ENCODE measurements around the gene MYH13.

DNA sequence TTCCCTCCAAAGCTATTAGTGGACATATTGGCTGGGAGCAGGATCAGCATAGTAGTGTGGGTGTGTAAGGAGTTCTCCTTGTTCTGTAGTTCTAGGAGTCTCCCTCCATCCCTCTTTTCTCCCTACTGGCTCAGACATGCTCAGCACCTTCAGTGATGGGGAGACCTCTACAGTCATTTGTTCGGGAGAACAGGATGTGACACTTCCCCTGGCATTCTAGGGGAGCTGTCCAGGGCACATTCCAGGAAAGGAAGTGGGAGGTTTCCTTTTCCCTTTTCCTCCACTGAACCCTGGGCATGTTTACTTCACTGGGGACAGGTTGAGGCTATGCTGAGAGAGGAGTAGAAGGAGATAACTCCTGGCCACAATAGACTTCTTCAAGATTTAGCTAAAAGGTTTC is 86.5 kb downstream of the MYH13 start:
- TF ChIP-seq NRF1 (IDR thresholded peaks at IDR 0.05; ENCODE audit: low read depth, low read length) (no peak), RXRA (IDR thresholded peaks at IDR 0.05; ENCODE audit: borderline replicate concordance, low read depth) (no peak), EZH2phosphoT487 (IDR thresholded peaks at IDR 0.05; ENCODE audit: borderline replicate concordance, low read depth) (no peak)
- TF ChIP-seq, protein P1, sequence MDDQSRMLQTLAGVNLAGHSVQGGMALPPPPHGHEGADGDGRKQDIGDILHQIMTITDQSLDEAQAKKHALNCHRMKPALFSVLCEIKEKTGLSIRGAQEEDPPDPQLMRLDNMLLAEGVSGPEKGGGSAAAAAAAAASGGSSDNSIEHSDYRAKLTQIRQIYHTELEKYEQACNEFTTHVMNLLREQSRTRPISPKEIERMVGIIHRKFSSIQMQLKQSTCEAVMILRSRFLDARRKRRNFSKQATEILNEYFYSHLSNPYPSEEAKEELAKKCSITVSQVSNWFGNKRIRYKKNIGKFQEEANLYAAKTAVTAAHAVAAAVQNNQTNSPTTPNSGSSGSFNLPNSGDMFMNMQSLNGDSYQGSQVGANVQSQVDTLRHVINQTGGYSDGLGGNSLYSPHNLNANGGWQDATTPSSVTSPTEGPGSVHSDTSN (IDR thresholded peaks at IDR 0.05) = no peak

Measured in SK-N-SH (cell line).